Gastroesophageal sphincter (tissue), 3 donors: ENCODE measurements around the gene PRUNE2.

Source experiments
- EP300 ChIP-seq: sonication (generic); formaldehyde crosslinking; IDR thresholded peaks from one replicate; pipeline ENCODE4 v1.6.1; 2017; ENCODE audit warnings: antibody characterized with exemption, mild to moderate bottlenecking
- POLR2A ChIP-seq, 2 donors: fragments of 450-650 bp; IDR thresholded peaks; one replicate each; pipeline ENCODE4 v1.6.1; 2017; ENCODE audit warnings: antibody characterized with exemption in 2 of 2, mild to moderate bottlenecking in 2 of 2, moderate library complexity in 1 of 2
- POLR2AphosphoS5 ChIP-seq: sonication (generic); formaldehyde crosslinking; IDR thresholded peaks from one replicate; pipeline ENCODE4 v1.6.1; 2017; ENCODE audit warnings: antibody characterized with exemption
- TF ChIP-seq, protein P1 (sequence below), 4 experiments: fragments of 200-600 bp in 2 of 4; fragments of 450-650 bp in 2 of 4; sonication (generic) in 1 of 4; IDR thresholded peaks; one replicate each; pipeline ENCODE4 v1.5.1; 2017 to 2019; ENCODE audit warnings: antibody characterized with exemption in 4 of 4, mild to moderate bottlenecking in 2 of 4, moderate library complexity in 2 of 4

DNA sequence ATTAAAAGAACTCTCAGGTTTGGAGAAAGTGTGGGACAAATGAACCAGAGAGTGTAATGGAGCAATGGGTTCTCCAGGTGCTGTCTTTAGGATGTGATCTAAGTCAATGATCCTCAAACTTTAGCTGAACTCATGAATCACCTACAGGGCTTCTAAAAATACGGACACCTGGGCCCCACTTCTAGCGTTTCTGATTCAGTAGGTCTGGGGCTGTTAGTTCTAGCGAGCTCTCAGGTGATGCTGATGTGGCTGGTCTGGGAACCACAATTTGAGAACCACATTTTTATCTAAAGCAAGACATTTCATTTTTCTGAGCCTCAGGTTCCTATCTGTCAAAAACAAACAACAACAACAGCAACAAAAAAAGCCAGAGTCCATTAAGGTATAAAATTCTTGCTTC lies 176.8 kb downstream of the PRUNE2 start:
- TF ChIP-seq POLR2AphosphoS5 = no peak
- TF ChIP-seq, protein P1, sequence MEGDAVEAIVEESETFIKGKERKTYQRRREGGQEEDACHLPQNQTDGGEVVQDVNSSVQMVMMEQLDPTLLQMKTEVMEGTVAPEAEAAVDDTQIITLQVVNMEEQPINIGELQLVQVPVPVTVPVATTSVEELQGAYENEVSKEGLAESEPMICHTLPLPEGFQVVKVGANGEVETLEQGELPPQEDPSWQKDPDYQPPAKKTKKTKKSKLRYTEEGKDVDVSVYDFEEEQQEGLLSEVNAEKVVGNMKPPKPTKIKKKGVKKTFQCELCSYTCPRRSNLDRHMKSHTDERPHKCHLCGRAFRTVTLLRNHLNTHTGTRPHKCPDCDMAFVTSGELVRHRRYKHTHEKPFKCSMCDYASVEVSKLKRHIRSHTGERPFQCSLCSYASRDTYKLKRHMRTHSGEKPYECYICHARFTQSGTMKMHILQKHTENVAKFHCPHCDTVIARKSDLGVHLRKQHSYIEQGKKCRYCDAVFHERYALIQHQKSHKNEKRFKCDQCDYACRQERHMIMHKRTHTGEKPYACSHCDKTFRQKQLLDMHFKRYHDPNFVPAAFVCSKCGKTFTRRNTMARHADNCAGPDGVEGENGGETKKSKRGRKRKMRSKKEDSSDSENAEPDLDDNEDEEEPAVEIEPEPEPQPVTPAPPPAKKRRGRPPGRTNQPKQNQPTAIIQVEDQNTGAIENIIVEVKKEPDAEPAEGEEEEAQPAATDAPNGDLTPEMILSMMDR (IDR thresholded peaks at IDR 0.05) = no peak
- no peak for TF ChIP-seq POLR2A (IDR thresholded peaks at IDR 0.05)
- no peak for TF ChIP-seq EP300
